ENCODE results near the gene C1QTNF9B.

DNA sequence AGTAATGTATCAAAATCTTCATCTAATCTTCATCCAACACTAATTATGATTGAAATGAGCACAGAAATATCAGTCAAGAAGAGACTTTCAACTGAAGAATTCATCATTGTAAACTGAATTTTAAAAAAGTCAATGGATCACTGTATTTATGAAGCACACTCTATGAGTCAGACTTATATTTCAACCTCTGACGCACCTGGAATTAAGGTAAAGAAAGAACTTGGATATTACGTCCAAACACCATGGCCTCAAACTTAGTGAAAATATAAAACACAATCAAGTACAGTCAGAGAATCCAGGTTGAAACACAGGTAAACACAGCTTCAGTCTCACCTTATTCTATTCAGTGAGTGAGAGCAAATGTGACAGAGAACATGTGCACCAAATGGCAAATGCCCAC, 47.6 kb downstream of the C1QTNF9B start:
- TF ChIP-seq CTCF (conservative IDR thresholded peaks at IDR 0.05; ENCODE audit: low read length): no peak
- no peak for TF ChIP-seq EZH2phosphoT487 (IDR thresholded peaks at IDR 0.05; ENCODE audit: borderline replicate concordance, low read depth, low read length)

Measured in OCI-LY7 (cell line).